Measurements from ENCODE around the gene NLRP12. TPM values are rescaled to one million over a fixed set of nuclear protein-coding genes. Genes with fewer than 3 reads are reported as not detected.

Gene NLRP12
- total and polyA plus RNA-seq, 10 of the 15 experiments (the other 5 are each of a cell fraction or from before 2014, with no cell fraction given) = not detected

- Histone ChIP-seq H3K27me3 (replicated peaks in 1 of 2; ENCODE audit: control insufficient read depth in 2 of 2, insufficient read depth in 2 of 2, low read length in 1 of 2) (no peaks in the 10 kb centered on the region), H3K79me2 (ENCODE audit: control insufficient read depth, insufficient read depth, low read length) (no peaks in the 10 kb centered on the region), H3K36me3 (ENCODE audit: control insufficient read depth in 2 of 2, insufficient read depth in 2 of 2, low read length in 1 of 2) (no peaks in the 10 kb centered on the region), H3K9ac (ENCODE audit: control insufficient read depth, insufficient read depth, low read length) (no peak overlapping the region), H3K9me3 (replicated peaks; ENCODE audit: control insufficient read depth, insufficient read depth, low read length) (no peaks in the 10 kb centered on the region; the same call in 2 of the 3 replicates), H3K27ac (ENCODE audit: control insufficient read depth, insufficient read depth) (no peak overlapping the region), H2AFZ (ENCODE audit: control insufficient read depth, low read depth, low read length) (no peak overlapping the region), H4K20me1 (ENCODE audit: control insufficient read depth, insufficient read depth) (no peaks in the 10 kb centered on the region), H3K4me1 (ENCODE audit: control insufficient read depth, insufficient read depth, low read length) (no peaks in the 10 kb centered on the region), H3K4me2 (ENCODE audit: control insufficient read depth, insufficient read depth) (no peak overlapping the region), H3K4me3 (no peak overlapping the region)
- RAD21 ChIA-PET (ENCODE audit: unreplicated experiment) = no interaction called here
- CTCF ChIA-PET = no interaction called here
- TF ChIP-seq ESRRA (IDR thresholded peaks at IDR 0.05; ENCODE audit: low read length) = no peak
- no peak for TF ChIP-seq HCFC1 (IDR thresholded peaks at IDR 0.05; ENCODE audit: low read length)
- TF ChIP-seq ATF7 (IDR thresholded peaks at IDR 0.05; ENCODE audit: low read depth) = no peak
- TF ChIP-seq, protein P1, sequence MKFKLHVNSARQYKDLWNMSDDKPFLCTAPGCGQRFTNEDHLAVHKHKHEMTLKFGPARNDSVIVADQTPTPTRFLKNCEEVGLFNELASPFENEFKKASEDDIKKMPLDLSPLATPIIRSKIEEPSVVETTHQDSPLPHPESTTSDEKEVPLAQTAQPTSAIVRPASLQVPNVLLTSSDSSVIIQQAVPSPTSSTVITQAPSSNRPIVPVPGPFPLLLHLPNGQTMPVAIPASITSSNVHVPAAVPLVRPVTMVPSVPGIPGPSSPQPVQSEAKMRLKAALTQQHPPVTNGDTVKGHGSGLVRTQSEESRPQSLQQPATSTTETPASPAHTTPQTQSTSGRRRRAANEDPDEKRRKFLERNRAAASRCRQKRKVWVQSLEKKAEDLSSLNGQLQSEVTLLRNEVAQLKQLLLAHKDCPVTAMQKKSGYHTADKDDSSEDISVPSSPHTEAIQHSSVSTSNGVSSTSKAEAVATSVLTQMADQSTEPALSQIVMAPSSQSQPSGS (IDR thresholded peaks at IDR 0.05; ENCODE audit: low read length) = no peak
- TF ChIP-seq MEF2A (IDR thresholded peaks at IDR 0.05; ENCODE audit: insufficient read depth, low read depth, low read length) = no peak
- TF ChIP-seq PBX3 (IDR thresholded peaks at IDR 0.05; ENCODE audit: insufficient replicate concordance, low read depth, low read length) = no peak
- no peak for TF ChIP-seq CBFB (IDR thresholded peaks at IDR 0.05; ENCODE audit: low read depth)
- no peak for TF ChIP-seq POLR2A (IDR thresholded peaks at IDR 0.05; ENCODE audit: low read depth, low read length)
- no peak for TF ChIP-seq CEBPZ (IDR thresholded peaks at IDR 0.05; ENCODE audit: low read depth, low read length)
- TF ChIP-seq NR2C1 (IDR thresholded peaks at IDR 0.05) = no peak
- ATAC-seq (no peak), DNase-seq (ENCODE audit: low read depth, low spot score) (no peak), FAIRE-seq (no peak)
- WGBS (ENCODE audit: insufficient coverage, insufficient replicate concordance, low lambda C conversion rate, missing lambda C conversion rate) = 58% methylated on average over 9 of the region's 9 CpGs
- BruUV-seq (replicated peaks) = no TSS peak
- POLR2A ChIA-PET = no interaction called here
- intact Hi-C loops (cut with micrococcal nuclease; ENCODE audit: unreplicated experiment) (no loop called here), in situ Hi-C loops (cut with MboI) (no loop called here)
- SMC1A ChIA-PET (ENCODE audit: uncharacterized antibody, unreplicated experiment) = no interaction called here
Measured at GRCh38 chr19:53801257-53801656, 22.9 kb downstream of the NLRP12 start.

Data from GM12878 (cell line).